ENCODE results near the gene HEATR5A.
"Not testable (repeated sequence)": the region's sequence is repeated elsewhere in the genome, so short reads cannot be mapped to it uniquely, and the experiment has no call there.

Gene HEATR5A

DNA sequence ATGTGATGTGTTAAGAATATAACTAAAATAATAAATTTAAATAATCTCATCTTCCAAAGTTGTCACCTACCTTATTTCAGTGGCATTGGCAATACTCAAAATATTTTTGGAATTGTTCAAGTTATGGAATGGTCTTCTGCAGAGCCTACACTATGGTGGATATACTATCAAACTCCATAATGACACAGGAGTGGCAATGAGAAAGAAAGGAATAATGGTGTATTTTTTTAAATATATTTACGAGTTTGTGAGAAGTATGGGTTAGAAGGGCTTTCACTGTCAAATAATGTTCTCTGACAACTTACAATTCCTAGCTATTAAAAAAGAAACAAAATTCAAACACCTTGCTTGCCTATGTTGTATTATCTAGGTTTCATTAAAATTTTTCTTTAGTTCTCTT lies 38.1 kb downstream of the HEATR5A start:
- DNase-seq (ENCODE audit: low spot score): no peak
- TF ChIP-seq, protein P1, sequence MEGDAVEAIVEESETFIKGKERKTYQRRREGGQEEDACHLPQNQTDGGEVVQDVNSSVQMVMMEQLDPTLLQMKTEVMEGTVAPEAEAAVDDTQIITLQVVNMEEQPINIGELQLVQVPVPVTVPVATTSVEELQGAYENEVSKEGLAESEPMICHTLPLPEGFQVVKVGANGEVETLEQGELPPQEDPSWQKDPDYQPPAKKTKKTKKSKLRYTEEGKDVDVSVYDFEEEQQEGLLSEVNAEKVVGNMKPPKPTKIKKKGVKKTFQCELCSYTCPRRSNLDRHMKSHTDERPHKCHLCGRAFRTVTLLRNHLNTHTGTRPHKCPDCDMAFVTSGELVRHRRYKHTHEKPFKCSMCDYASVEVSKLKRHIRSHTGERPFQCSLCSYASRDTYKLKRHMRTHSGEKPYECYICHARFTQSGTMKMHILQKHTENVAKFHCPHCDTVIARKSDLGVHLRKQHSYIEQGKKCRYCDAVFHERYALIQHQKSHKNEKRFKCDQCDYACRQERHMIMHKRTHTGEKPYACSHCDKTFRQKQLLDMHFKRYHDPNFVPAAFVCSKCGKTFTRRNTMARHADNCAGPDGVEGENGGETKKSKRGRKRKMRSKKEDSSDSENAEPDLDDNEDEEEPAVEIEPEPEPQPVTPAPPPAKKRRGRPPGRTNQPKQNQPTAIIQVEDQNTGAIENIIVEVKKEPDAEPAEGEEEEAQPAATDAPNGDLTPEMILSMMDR (IDR thresholded peaks at IDR 0.05; ENCODE audit: extremely low read depth, missing control alignments): no peak

DNA sequence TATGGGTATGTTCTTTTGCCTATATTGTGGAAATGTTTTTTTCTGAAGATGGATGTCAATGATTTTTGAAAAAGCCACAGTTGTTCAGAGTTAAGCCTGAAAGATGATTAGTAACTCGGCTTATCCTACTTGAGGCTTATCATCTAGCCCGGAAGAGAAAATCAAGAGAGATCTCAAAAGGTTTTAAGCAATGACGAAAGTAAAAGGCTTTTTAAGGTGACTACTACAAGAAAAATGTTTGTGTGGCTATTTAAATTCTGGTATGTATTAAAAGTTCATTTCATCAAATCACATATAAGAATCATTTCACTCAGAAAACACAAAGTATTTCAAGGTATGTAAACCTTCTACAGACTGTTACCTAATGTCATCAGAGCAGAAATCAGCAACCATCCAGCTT lies 40.2 kb downstream of the HEATR5A start:
- TF ChIP-seq, protein P1 (IDR thresholded peaks at IDR 0.05; ENCODE audit: extremely low read depth, missing control alignments): no peak
- no peak for DNase-seq (ENCODE audit: low spot score)

DNA sequence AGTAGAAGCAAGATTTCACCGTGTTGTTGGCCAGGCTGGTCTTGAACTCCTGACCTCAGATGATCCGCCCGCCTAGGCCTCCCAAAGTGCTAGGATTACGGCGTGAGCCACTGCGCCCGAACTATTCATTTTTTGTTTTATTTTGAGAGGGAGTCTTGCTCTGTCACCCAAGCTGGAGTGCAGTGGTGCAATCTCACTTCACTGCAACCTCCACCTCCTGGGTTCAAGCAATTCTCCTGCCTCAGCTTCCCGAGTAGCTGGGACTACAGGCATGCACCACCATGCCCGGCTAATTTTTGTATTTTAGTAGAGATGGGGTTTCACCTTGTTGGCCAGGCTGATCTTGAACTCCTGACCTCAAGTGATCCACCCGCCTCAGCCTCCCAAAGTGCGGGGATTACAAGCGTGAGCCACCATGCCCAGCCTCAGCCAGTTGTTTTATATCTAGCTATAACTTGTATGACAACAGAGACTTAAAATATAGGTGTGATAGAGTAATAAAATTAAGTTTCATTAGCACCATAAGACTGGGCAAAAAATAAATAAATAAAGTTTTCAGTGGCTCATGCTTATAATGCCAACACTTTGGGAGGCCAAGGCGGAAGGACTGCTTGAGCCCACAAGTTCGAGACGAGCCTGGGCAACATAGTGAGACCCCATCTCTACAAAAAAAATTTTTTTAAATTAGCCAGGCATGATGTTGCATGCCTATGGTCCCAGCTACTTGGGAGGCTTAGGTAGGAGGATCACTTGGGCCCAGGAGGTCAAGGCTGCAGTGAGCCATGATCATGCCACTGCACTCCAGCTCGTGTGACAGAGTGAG lies 41.0 kb downstream of the HEATR5A start:
- not testable (repeated sequence) for DNase-seq (ENCODE audit: low spot score)

DNA sequence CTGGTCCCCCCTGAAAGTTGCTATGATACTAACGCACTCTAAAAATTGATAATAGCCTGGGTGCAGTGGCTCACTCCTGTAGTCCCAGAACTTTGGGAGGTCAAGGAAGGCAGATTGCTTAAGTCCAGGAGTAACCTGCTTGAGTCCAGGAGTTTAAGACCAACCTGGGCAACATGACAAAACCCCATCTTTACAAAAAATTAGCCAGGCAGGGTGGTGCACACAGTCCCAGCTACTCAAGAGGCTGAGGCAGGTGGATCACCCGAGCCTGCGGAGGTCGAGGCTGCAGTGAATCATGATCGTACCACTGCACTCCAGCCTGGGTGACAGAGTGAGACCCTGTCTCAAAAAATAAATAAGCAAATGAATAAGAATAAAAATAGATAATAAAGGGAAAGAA lies 42.9 kb downstream of the HEATR5A start:
- DNase-seq (ENCODE audit: low spot score): no peak
- TF ChIP-seq, protein P1 (IDR thresholded peaks at IDR 0.05; ENCODE audit: extremely low read depth, missing control alignments): no peak

DNA sequence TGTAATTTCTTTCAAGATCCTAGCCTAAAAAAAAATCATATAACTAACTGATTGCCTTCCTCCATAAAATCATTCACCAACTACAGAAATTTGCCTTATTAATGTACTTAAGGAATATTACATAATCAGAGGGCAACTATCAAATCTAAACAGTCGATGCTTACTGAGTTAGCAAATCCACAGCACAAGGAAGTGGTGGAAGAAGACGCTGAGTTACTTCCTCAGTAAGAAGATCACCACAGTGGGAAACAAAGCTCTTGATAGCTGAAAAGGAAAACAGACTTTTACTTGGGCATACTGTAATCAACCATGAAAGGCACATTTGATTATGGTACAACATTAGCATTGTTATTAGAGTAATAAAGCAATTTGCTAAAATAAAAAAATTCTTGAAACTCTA lies 48.7 kb downstream of the HEATR5A start:
- no peak for DNase-seq (ENCODE audit: low spot score)
- TF ChIP-seq, protein P1 (IDR thresholded peaks at IDR 0.05; ENCODE audit: extremely low read depth, missing control alignments): no peak

DNA sequence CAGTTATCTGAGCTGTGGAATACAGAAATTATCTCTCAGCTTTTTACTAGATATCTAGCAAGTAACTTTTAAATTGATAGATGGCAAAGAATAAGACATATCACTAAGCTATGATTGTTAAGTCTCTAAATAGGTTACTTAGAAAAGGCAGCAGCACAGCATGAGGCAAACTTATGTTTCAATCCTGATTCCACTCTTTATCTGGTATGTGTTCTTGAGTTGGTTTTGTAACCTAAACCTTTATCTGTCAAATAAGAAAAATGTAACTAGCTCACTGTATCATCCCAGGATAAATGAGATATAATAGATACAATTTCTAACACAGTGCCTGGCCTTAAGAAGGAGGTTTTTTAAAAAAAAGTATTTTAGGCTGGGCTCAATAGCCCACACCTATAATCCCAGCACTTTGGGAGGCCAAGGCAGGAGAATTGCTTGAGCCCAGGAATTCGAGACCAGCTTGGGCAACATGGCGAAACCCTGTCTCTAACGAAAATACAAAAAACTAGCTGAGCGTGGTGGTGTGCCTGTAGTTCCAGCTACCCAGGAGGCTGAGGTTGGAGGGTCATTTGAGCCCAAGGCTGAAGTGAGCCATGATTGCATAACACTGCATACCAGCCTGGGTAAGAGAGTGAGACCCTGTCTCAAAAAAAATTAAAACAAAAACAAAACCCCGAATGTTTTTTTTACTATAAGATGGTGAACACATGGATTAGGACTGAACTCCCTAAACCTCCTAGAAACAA lies 56.8 kb downstream of the HEATR5A start:
- DNase-seq (ENCODE audit: low spot score): no peak
- TF ChIP-seq, protein P1 (IDR thresholded peaks at IDR 0.05; ENCODE audit: extremely low read depth, missing control alignments): no peak

DNA sequence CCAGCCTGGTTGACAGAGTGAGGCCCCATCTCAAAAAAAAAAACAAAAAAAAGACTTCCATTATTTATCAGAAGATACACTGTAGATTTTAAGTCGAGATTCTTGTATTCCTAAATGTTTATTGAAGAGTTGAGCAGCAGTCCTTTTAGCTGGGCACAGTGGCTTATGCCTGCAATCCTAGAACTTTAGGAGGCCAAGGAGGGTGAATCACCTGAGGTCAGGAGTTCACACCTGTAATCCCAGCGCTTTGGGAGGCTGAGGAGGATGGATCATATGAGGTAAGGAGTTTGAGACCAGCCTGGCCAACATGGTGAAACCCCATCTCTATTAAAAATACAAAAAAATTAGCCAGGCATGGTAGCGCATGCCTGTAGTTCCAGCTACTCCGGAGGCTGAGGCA lies 57.6 kb downstream of the HEATR5A start:
- TF ChIP-seq, protein P1 (IDR thresholded peaks at IDR 0.05; ENCODE audit: extremely low read depth, missing control alignments): no peak
- no peak for DNase-seq (ENCODE audit: low spot score)

DNA sequence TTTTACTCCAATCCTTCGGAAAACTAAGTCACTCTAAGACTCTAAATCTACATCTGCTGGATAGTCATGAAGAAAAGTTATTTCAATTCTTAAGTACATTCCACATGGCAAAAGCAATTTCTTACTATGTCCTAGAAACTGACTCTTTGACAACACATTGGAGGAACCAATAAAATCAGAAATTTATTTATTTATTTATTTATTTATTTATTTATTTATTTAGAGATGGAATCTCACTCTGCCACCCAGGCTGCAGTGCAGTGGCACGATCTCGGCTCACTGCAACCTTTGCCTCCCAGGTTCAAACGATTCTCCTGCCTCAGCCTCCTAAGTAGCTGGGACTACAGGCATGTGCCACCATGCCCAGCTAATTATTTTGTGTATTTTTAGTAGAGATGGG lies 58.6 kb downstream of the HEATR5A start:
- DNase-seq (ENCODE audit: low spot score): not testable (repeated sequence)
